ENCODE results near the gene CFAP68. TPM values are rescaled to one million over a fixed set of nuclear protein-coding genes. Genes with fewer than 3 reads are reported as not detected.

Gene CFAP68
- total RNA-seq, 1 experiment from 2014 or later, result 23.4 TPM

- Histone ChIP-seq H3K56ac (ENCODE audit: insufficient read length, low read depth, low read length) (no peak overlapping the region), H3K27ac (ENCODE audit: insufficient read length, low read depth, low read length) (no peak overlapping the region), H2BK15ac (ENCODE audit: low read depth, low read length) (no peak overlapping the region), H3K23me2 (ENCODE audit: insufficient read length, low read depth, low read length, poor library complexity, severe bottlenecking) (no peaks in the 10 kb centered on the region), H3K9ac (ENCODE audit: extremely low read depth, insufficient read length, low read length) (no peak overlapping the region), H3K4me1 (ENCODE audit: insufficient read depth, low read length) (0 out of 2 replicates have a peak, but pooled peaks cover 2% of the 10 kb centered on the region), H4K20me1 (ENCODE audit: control insufficient read depth, insufficient read depth, insufficient read length) (no peaks in the 10 kb centered on the region), H3K14ac (ENCODE audit: insufficient read depth, low read length) (no peak overlapping the region), H3K4me2 (ENCODE audit: insufficient read depth, insufficient read length, low read length) (no peak overlapping the region), H3K9me3 (ENCODE audit: control insufficient read depth, low read depth, low read length) (no peaks in the 10 kb centered on the region), H3T11ph (ENCODE audit: low read length) (no peak overlapping the region), H4K91ac (ENCODE audit: insufficient read length, low read depth, low read length) (no peak overlapping the region), H2AFZ (ENCODE audit: low read length) (no peak overlapping the region), H2AK5ac (ENCODE audit: insufficient read length, low read length) (no peak overlapping the region), H2BK12ac (ENCODE audit: insufficient read length, low read depth, low read length) (no peak overlapping the region), H3K23ac (ENCODE audit: insufficient read length, low read depth, low read length) (no peak overlapping the region), H3K18ac (ENCODE audit: insufficient read length, low read depth, low read length) (no peak overlapping the region), H3K27me3 (ENCODE audit: insufficient read depth, low read length) (no peaks in the 10 kb centered on the region), H3K79me2 (ENCODE audit: insufficient read depth, low read length) (no peaks in the 10 kb centered on the region), H4K8ac (replicated peaks; ENCODE audit: insufficient read length, low read depth, low read length) (no peak overlapping the region), H3K79me1 (ENCODE audit: insufficient read depth, low read depth, low read length, poor library complexity, severe bottlenecking) (no peaks in the 10 kb centered on the region), H2BK20ac (ENCODE audit: low read depth, low read length, poor library complexity, severe bottlenecking) (no peak overlapping the region), H4K5ac (ENCODE audit: insufficient read length, low read depth, low read length) (no peak overlapping the region), H2BK5ac (ENCODE audit: insufficient read length, low read length) (no peak overlapping the region), H2BK120ac (ENCODE audit: low read depth, low read length, poor library complexity, severe bottlenecking) (no peak overlapping the region), H3K4ac (ENCODE audit: low read depth, low read length) (no peak overlapping the region)
- no CpG with 5 or more reads among the region's 5 CpGs for WGBS (ENCODE audit: extremely low coverage, insufficient read length, low lambda C conversion rate)
- no peak for DNase-seq
- no peak for TF ChIP-seq CTCF (conservative IDR thresholded peaks at IDR 0.05)
- Mint-ChIP-seq H3K4me3 (no peak overlapping the region), H3K4me1 (peaks cover 16 to 30% of the 10 kb centered on the region in 2 experiments), H3K36me3 (ENCODE audit: insufficient read depth in 1 of 3, low read depth in 3 of 3) (no peaks in the 10 kb centered on the region; a peak in 1 of 7 replicates), H3K27ac (no peak overlapping the region), H3K27me3 (ENCODE audit: low read depth) (no peaks in the 10 kb centered on the region), H3K9me3 (0 out of 5 replicates have a peak, but pooled peaks cover 0 to 2% of the 10 kb centered on the region in 2 experiments)
Measured at GRCh38 chr11:111909378-111909777, 30.0 kb downstream of the CFAP68 start.

Measured in H9 (cell line).